ENCODE measurements around the gene RBM34.
"Not testable (repeated sequence)": the region's sequence is repeated elsewhere in the genome, so short reads cannot be mapped to it uniquely, and the experiment has no call there.

The RBM34 gene

DNA sequence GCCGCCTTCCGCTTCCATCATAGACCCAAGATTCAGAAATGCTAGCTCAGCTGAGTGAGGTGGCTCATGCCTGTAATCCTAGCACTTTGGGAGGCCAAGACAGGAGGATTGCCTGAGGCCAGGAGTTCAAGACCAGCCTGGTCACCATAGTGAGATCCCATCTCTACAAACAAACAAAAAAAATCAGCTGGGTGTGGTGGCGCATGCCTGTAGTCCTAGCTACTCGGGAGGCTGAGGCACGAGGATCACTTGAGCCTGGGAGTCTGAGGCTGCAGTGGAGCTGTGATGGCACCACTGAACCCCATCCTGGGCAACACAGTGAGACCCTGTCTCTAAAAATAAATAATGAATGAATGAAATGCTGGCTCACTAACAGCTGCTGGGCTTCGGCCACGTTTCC lies 72.1 kb downstream of the RBM34 start:
- no peak for DNase-seq

DNA sequence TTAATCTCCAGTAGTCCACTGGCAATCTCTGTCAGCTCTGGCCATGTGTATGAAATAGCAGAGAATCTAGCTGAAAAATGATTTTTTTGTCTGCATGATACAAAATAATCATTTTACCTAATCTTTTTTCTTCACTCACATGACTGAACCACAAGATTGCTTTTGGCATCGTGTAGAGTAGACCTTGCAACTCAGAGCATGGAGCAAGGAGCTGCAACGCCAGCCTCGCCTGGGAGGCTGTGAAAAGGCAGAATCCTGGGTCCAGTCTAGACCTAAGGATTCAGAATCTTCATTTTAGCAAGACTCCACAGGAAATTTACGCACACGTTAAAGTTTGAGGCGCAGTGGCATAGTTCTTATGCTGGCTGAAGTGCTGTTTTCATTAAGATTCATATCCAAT lies 72.6 kb downstream of the RBM34 start:
- DNase-seq, result no peak

DNA sequence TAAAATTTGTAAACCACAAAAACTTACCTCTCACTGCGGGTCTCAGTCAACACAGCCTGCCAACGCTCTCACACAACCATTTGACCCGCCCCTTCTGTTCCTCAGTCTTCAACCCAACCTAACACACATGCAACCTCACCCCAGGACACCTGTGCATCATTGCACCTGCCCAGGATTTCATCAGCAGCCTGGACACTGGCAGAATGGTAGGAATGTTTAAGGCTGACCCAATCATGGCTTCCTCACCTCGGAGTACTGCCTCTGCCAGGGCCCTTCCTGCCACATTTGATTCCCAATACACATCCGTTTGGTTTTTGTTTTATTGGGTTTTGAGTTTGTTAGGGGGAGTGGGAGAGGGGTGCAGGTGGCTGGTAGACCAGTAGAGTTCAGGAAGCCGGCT lies 73.1 kb downstream of the RBM34 start:
- no peak for DNase-seq

DNA sequence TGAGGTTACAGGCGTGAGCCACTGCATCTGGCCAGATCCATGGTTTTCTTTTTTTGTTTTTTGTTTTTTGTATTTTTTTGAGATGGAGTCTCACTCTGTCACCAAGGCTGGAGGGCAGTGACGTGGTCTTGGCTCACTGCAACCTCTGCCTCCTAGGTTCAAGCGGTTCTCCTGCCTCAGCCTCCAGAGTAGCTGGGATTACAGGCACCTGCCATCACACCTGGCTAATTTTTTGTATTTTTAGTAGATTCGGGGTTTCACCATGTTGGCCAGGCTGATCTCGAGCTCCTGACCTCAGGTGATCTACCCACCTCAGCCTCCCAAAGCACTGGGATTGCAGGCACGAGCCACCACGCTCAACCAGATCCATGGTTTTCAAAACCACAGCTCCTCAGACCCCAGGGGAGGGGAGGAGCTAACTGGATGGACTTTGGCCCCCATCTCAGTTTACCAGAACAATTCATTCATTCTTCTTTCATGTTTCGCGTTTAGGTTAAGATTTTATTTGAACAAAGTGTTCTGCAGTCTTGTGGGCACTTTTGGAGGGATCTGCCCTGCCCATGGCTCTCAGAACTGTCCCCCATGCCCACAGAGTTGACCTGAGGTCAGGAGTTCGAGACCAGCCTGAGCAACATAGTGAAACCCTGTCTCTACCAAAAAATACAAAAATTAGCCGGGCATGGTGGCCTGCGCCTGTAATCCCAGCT lies 75.5 kb downstream of the RBM34 start:
- DNase-seq, result not testable (repeated sequence)

Data from activated CD8-positive, alpha-beta memory T cell treated with anti-CD3 and anti-CD28 coated beads, Interleukin-2, amount 50 U/mL, for 4 hours (primary cell).